H54 (cell line): ENCODE measurements around the gene PAXX.

ENCODE experiments used
- DNase-seq: peaks from one replicate; pipeline ENCODE4 v3.0.0; 2011; ENCODE audit warnings: low spot score, mixed read lengths; ENCODE audit not compliant: insufficient read length
- FAIRE-seq: peaks from 3 replicates; lab custom pipeline; 2011; peaks lifted over from hg19 to GRCh38; lab: Jason Lieb, UNC
- POLR2A ChIP-seq: IDR thresholded peaks from 2 replicates; pipeline ENCODE4 v1.6.1; 2011; ENCODE audit warnings: low read depth, mild to moderate bottlenecking, low read length

Gene PAXX

GRCh38 chr9:136965771-136966484 lies 26.3 kb upstream of the PAXX start:
- FAIRE-seq (no peak), DNase-seq (no peak)
- TF ChIP-seq POLR2A, result no peak

- TF ChIP-seq POLR2A, result no peak
- DNase-seq (no peak), FAIRE-seq (no peak)
These were observed 23.7 kb upstream of the PAXX start for GRCh38 chr9:136968333-136969127.

GRCh38 chr9:136969150-136969549 lies 23.1 kb upstream of the PAXX start:
- no peak for TF ChIP-seq POLR2A
- DNase-seq (no peak), FAIRE-seq (no peak)

GRCh38 chr9:136969774-136970173 lies 22.4 kb upstream of the PAXX start:
- no peak for FAIRE-seq
- TF ChIP-seq POLR2A, result no peak

GRCh38 chr9:136970361-136970760 lies 21.9 kb upstream of the PAXX start:
- no peak for TF ChIP-seq POLR2A
- no peak for FAIRE-seq

More at GRCh38 chr9:136969774-136970173, 22.4 kb upstream of the PAXX start:
- DNase-seq, result no peak

GRCh38 chr9:136971746-136972145 lies 20.5 kb upstream of the PAXX start:
- FAIRE-seq, result no peak
- TF ChIP-seq POLR2A, result no peak

More at GRCh38 chr9:136970361-136970760, 21.9 kb upstream of the PAXX start:
- DNase-seq, result no peak

GRCh38 chr9:136972335-136972734 lies 19.9 kb upstream of the PAXX start:
- TF ChIP-seq POLR2A, result no peak
- no peak for FAIRE-seq
- DNase-seq, result no peak

More at GRCh38 chr9:136971746-136972145, 20.5 kb upstream of the PAXX start:
- no peak for DNase-seq

- TF ChIP-seq POLR2A, result no peak
- FAIRE-seq, result no peak
These were observed 19.5 kb upstream of the PAXX start for GRCh38 chr9:136972743-136973142.

GRCh38 chr9:136973618-136974617 lies 18.3 kb upstream of the PAXX start:
- DNase-seq (no peak), FAIRE-seq (no peak)
- TF ChIP-seq POLR2A, result no peak

More at GRCh38 chr9:136972743-136973142, 19.5 kb upstream of the PAXX start:
- no peak for DNase-seq

GRCh38 chr9:136974817-136975535 lies 17.2 kb upstream of the PAXX start:
- DNase-seq (peak; percentile 82), FAIRE-seq (no peak)
- no peak for TF ChIP-seq POLR2A

GRCh38 chr9:136975644-136976043 lies 16.6 kb upstream of the PAXX start:
- no peak for TF ChIP-seq POLR2A
- FAIRE-seq, result no peak

GRCh38 chr9:136977223-136977622 lies 15.0 kb upstream of the PAXX start, which contains the start of gene PTGDS:
Gene PTGDS, plus strand, starts transcription at chr9:136977504. Its CDS starts 75 bp downstream, at chr9:136977579.
- no peak for FAIRE-seq
- DNase-seq, result no peak
- no peak for TF ChIP-seq POLR2A

More at GRCh38 chr9:136975644-136976043, 16.6 kb upstream of the PAXX start:
- no peak for DNase-seq
